ENCODE data around the gene SNCAIP. TPM values are rescaled to one million over a fixed set of nuclear protein-coding genes. Genes with fewer than 3 reads are reported as not detected.

SNCAIP gene
- total RNA-seq, 1 donor from 2014 or later, result 1.2 TPM

DNA sequence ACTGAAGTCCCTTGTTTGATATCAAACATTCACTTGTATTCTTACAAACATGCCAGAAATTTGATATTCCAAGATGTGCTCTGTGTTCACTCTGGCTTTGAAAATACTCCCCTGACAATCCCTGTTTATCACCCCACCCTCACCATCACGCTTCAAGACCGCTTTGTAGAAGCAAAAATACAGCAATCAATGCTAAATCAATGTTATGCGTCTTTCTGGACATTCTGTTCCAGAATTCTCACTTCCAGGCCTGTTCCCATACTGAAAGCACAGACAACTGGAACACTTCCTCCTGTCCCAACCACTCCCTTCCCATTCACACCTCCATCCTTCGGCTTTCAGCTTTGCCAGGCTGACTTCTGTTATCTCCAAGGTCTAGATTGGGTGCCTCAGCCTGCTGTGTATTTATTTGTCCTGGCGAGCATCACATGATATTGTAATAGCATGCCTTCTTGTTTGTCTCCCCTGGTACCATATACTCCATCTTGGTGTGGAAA, 72.8 kb downstream of the SNCAIP start:
- peak; percentile 57 for ATAC-seq (ENCODE audit: poor library complexity)
- intact Hi-C loops (cut with DNase I), result no loop called here
- no peak for DNase-seq

DNA sequence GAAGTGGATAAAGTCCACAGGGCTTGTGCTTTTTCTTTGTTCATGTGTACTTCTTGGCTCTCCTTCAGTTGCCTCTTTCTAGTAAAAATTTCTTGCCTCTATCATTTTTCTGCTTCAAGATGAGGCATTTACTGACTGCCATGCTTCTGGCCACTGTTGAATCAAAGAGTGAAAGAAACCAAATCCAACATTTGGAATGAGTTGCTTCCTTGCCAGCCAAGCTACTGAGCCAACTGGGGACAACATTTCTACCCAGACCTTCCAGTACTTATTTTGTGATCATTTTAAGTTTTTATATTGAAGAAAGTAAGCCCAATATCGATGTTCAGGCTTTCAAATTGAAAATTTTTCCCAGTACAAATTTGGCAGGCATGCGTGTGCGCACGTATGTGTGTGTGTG, 73.2 kb downstream of the SNCAIP start:
- DNase-seq (no peak), ATAC-seq (ENCODE audit: poor library complexity) (no peak)
- intact Hi-C loops (cut with DNase I), result no loop called here

DNA sequence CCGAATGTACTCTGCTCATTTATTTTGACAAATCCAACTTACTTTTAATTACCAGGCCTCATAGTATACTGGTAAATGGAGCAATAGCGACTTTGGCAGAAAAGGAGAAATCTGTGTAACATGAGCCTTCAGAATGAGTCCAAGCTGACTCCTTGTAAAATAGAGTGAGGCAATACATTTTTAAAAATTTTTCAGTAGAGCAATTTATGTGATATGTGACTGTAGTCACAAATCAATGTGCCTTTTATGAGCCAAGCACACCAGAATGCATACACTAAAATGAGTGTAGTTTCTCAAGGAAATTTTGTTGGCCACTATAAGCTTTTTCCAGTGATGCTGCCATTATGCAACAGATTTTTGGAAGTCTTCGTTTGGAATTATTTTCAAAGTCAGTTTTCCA, 73.8 kb downstream of the SNCAIP start:
- peak; percentile 70 for ATAC-seq (ENCODE audit: poor library complexity)
- no peak for DNase-seq
- intact Hi-C loops (cut with DNase I), result no loop called here

DNA sequence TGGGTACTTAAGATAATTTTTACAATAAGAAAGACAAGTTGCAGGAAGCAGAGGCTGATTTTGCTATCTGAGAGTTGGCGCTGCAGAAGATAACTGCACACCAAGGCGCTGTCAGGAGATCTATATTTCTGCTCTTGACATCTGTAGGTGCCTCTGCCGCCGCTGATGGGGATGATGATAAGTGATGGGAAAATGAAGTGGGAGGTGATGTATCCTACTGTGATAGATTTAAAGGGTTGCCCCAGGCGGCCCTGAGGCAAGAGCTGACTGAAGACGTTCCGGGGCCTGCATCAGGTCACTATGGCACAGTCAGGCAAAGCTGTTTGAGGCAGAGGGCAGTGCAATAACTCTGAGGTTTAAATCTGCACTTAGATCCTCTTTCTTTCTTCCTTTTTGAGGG, 78.1 kb downstream of the SNCAIP start:
- no peak for ATAC-seq (ENCODE audit: poor library complexity)
- intact Hi-C loops (cut with DNase I), result no loop called here
- no peak for DNase-seq

DNA sequence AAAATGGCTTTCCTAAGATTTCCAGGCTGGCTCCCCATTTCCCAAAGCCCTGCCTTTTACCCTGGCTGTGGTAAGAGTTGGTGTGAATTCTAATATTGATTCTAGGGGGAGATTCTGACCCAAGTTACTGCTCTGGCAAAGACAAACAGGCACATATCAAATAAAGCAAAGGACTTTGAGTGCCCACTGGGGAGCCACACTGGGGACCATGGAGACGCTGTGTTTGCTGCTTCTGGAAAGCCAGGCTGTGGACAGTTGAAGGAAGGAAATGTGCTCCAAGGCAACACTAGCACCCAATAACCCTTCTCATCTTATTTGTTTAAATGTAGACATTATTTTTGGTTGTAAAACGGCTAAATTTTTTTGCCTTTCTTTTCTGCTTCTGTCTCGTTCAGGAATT, 78.7 kb downstream of the SNCAIP start:
- intact Hi-C loops (cut with DNase I), result no loop called here
- no peak for DNase-seq
- no peak for ATAC-seq (ENCODE audit: poor library complexity)

DNA sequence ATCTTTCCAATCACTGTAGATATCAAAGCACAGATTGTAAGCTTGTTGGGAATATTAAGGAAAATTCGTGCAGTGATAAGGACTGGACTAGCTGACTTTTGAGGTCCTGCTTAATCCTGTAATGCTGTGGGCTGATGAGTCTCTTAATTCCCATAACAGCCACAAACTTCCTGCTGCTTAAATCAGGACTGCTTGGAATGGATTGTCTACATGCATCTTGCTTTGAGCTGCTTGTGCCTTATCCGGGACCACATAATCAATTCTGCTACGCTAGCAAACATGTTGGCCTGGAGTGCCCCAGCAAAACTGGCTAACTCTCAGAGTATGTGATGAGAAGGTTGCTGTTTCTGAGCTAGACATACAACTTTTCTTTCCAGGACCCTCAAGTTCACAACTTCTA, 79.6 kb downstream of the SNCAIP start:
- DNase-seq (no peak), ATAC-seq (ENCODE audit: poor library complexity) (no peak)
- intact Hi-C loops (cut with DNase I), result no loop called here

DNA sequence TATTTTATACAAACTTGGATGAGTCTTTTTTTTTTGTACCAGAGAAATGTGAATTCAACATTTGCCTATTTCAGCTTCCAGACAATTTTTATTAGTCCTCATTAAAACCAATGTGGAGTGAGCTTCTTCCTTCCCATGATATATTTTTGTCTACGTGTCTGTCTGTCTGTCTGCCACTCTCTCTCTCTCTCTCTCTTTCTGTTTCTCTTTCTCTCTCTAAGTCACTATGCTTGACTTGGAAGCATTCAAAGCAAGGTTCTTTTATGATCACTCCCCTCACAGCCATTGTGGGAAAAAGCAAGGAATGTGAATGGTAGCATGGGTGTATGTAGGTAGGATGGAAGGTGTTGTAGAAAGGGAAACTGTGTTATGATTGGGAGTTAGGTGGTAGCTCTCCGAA, 80.2 kb downstream of the SNCAIP start:
- intact Hi-C loops (cut with DNase I), result no loop called here
- ATAC-seq (ENCODE audit: poor library complexity) (no peak), DNase-seq (no peak)

DNA sequence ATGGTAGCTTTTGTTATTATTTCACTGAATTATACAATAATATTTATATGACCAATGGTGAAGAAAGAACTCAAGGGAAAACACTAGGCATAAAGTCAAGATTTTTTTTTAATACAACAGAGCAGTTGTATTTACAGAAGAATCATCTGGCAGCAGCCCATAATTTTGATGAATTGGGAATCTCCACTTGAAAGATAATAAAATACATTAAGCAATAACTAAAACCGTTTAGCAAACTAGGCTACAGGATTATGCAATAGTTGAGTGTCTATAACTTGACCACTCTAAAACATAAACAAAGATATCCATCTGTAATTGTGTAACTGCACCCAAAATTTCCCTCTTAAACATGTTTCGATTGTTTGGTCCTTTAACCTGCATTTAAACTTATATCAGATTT, 80.8 kb downstream of the SNCAIP start:
- no peak for DNase-seq
- ATAC-seq (ENCODE audit: poor library complexity), result no peak
- intact Hi-C loops (cut with DNase I), result no loop called here

DNA sequence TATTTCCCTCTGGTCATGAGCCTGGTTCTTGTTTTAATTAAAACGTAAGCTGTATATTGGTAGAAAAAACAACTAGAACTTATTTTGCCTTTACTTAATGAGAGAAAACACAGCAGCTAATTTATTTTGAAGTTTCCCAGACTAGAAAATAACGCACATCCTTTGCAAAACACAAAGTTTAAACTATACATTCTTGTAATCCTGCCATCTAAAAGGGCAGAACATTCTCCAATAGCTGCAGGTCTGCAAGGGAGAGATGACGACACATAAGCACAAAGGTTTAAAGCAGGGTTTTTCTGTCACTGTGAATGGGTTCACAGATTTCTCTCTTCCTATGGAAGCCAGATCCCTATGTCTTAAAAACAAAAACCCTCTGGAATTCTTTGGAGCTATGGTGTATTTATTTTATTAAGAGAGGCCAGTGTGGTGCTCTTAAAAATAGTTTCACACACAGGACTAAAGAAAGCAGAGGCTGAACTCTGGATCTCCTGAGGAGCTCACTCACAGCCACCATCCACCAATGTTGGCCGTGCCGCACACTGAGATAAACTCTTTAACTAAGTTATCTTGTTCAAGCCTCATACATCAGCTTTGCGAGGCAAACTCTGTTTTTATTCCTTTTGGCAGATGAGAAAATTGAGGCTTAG, 82.4 kb downstream of the SNCAIP start:
- DNase-seq, result no peak
- intact Hi-C loops (cut with DNase I), result no loop called here
- no peak for ATAC-seq (ENCODE audit: poor library complexity)

DNA sequence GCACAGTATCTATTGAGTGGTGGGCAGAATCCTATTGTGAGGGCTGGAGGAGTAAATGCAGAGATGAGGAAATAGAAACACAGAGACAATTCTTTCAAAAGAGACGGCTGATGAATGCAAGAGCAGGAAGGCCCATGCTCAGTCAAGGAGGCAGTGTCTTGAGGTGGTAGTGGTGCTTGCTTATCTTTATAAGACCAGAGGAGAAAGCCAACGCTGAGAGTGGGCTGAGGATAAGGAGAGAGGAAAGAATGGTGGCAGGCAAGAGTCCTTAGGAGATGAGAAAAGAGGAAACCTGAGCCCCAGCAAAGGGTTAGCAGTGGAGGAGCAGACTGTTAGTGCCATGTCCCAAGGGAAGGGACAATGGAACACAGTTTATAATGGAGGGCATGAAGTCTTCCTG, 86.0 kb downstream of the SNCAIP start:
- intact Hi-C loops (cut with DNase I), result no loop called here
- ATAC-seq (ENCODE audit: poor library complexity) (no peak), DNase-seq (no peak)

DNA sequence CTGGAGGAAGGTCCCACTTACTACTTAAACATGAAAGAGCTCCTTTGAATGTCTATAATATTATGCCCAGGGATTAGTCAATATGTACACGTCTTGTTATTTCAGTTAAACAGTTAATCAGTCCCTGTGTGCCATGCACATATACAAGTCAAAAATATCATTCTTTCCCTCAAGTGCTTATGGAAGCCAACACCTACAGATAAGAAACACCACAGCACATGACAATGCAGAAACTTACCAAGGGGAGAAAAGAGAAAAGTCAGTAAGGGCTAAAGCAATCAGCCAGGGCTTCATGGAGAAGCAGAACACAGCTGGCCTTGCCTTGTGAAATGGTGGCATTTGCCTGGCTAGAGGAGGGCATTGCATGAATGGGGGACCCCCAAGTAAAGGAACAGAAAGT, 88.3 kb downstream of the SNCAIP start:
- no peak for ATAC-seq (ENCODE audit: poor library complexity)
- no peak for DNase-seq
- intact Hi-C loops (cut with DNase I), result no loop called here

DNA sequence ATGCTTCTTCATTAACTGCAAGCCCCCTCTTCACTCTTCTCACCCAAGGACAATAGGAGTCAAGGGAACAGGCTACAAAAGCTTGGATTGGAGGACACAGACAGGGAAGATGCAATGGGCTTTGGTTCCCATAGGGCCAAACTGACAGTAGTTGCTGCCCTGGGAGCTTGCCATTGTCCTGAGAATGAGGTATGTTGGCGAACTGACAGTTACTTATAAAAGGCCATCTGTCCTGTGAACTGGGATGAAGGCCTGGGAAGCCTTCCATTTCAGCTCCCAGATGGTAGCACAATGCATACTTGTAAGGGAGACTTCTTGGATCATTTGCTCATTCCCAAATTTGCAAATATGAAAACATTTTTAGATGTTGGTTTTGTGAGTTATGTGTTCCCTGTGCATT, 88.9 kb downstream of the SNCAIP start:
- ATAC-seq (ENCODE audit: poor library complexity) (no peak), DNase-seq (no peak)
- intact Hi-C loops (cut with DNase I), result no loop called here

DNA sequence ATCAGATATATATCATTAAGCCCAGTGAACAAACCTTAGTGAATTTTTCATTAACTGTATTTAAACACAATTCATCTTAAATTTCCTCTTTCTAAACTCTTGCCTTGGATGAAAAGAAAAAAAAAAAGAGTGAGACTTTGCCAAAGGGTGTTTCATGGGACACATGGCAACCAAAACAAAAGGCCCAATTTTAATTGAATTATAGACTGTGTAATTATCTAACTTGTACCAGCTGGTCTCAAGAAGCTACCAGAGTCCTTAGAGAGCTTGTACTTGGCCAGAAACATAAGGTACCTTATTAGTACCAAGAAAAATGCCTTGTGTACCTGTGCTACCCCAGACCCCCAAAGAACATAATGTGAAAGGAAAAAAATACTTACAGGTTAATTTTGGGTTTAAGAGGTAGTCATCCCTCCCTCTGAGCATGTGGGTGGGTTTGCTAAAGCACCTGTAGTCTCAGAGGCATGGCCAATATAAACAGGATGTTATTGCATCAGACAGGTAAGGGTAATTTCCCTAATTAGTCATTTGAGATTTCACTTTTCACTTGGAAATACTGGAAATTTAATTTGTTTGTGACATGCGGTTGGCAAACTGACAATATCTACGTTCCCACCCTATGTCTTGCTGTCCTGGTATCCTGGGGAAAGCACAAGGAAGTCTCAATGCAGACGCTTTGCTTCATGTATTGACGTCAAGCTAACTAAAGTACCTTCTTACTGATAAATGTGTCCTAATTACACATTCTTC, 90.1 kb downstream of the SNCAIP start:
- intact Hi-C loops (cut with DNase I), result no loop called here
- DNase-seq (no peak), ATAC-seq (ENCODE audit: poor library complexity) (no peak)

DNA sequence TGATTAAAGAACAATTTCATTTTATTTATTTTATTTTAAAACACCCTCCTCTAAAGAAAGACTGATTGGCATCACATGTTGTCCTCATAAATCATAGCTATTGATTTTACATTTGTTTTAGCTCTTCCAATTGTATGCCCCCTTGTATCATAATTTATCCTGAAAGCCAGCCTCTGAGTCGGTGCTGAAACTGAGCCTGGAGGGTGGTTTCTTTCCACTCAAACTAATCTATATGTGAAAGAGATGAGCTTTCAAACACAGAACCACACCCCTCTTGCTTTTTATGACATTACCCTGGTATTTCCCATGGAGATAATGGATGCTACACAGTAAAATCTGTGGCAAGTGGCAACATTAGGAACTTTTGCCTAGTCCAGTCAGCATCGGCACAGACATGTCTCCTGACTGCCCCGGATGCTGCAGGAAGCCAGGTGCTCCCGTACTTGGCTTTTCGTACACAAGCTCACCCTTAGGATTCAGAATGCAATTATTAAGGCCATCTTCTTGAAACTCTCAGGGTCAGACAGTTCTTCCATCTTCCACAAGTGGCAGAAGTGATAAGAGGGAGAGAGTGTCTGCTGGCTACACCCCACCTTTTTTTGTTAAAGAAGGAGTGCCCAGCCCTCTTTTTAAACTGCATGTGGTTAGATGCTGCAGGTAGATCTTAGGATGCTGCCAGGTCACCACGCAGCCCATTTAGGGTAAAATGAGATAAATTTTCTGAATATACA, 91.1 kb downstream of the SNCAIP start:
- intact Hi-C loops (cut with DNase I), result no loop called here
- no peak for DNase-seq
- no peak for ATAC-seq (ENCODE audit: poor library complexity)

DNA sequence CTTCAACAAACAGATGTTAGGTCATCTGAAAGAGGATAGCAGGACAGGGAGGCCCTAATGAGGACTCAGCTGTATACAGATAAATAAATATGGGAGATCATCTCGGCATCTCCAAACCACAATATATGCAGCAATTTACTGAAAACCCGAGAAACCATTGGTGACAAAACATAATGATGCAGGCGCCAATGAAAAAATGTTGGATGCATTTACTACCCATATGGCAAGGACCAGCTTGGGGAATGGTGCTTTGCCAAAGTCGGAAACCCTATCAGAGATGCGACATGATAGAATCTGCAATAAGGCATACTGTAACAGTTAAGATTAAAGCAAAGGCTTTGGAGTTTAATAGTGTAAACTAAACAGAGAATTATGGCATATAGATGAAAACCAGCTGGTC, 92.0 kb downstream of the SNCAIP start:
- ATAC-seq (ENCODE audit: poor library complexity) (no peak), DNase-seq (no peak)
- intact Hi-C loops (cut with DNase I), result no loop called here

DNA sequence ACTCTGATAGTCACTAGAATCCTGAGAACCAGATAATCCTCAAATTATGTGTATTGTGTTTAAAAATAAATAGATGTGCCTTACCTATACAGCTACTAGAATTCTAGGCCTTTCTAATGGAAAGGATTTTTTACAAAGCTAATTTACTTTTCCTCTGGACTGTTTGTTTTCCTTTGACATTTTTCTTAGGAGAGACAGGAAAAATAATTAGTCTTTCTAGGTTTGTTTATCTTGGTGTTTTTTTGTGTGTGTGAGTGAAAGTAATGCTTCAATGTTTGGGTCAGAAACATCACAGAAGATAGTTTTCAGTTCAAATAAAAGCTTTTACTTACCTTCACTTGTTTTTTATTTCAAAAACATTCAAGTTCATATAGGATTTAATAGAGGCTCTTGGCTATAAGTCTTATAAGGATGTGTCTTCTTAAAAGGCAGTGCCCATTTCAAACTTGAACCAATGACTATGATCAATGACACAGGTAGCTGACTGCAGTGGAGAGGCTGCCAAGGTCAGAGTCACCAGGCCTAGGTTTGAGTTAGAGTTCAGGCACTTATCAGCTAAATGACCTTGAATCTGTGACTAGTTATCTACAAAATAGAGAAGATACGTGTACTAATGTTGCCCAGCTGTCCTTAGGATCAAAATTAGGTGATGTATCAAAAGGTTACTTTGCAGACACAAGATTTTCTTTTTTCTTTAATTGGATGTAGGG, 92.8 kb downstream of the SNCAIP start:
- intact Hi-C loops (cut with DNase I), result no loop called here
- no peak for ATAC-seq (ENCODE audit: poor library complexity)
- DNase-seq, result no peak

DNA sequence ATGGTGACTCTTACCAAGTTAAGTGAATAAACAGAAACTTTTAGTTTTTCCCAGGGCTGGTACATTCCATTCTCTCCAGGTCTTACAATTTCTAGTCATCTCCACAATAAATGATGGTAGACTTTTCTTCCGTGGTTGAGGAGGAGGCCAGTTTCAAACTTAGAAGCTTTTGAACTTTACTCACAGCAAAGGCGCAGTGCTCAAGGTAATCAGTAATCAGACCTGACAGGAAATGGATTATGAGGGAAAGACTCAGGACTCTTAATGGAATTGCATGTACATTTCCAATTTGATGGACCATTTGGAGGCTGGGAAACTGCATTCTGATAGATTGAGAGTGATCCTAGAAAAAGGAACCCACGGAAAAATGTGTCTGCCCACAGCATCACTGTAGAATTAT, 93.7 kb downstream of the SNCAIP start:
- DNase-seq, result no peak
- no peak for ATAC-seq (ENCODE audit: poor library complexity)
- intact Hi-C loops (cut with DNase I), result no loop called here

DNA sequence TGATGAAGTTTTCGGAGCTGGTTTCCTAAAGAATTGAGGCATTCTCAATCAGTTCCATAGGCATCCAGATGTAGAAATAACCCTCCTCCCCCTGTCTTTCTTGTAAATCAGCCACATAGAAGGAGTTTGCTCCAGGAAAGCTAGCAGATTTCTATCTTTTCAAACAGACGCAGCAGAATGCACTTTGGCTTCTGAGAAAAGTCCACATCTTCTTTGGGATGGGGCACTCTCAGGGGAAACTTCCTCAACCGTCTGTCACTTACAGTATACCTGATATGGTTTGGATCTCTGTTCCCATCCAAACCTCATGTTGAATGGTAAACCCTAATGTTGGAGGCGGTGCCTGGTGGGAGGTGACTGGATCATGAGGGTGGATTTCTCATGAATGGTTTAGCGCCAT, 94.1 kb downstream of the SNCAIP start:
- intact Hi-C loops (cut with DNase I), result no loop called here
- ATAC-seq (ENCODE audit: poor library complexity) (no peak), DNase-seq (no peak)

DNA sequence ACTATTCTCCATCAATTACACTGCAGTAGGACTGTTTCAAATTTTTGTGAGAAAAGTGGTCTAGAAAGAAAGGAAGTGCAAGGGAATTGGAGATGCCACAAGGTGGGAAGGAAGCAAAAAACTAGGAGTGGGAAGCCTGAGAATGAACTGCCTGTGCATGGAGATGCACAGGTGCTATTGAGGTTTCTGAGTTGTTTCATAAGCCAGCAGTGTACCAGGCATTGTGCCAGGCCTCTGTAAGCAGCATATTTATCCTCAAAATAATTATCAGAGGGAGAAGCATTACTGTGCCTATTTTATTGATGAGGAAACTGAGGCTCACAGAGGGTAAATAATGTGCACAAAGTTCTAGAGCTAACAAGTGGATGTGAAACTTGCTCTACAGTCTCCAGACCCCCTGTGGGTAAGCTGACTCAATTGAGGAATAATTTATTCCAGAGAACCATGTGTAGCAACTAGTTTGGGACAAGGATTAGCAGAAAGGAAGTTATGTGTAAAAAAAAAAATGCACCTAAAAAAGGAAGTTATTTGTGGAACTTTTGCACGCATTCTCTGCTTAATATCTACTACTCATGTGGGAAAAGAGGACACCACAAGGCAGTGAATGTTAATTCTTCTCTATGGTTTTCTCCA, 96.7 kb downstream of the SNCAIP start:
- no peak for ATAC-seq (ENCODE audit: poor library complexity)

More for the DNA sequence above, 96.7 kb downstream of the SNCAIP start:
- intact Hi-C loops (cut with DNase I), result no loop called here
- no peak for DNase-seq

All from Right ventricle myocardium superior (tissue), 1 donor.